Small intestine (tissue), 7 donors: Measurements from ENCODE around the gene KIRREL3. TPM values are rescaled to one million over a fixed set of nuclear protein-coding genes. Genes with fewer than 3 reads are reported as not detected.
"Not testable (repeated sequence)": the region's sequence is repeated elsewhere in the genome, so short reads cannot be mapped to it uniquely, and the experiment has no call there.

Experiments used
- DNase-seq, 2 donors: peaks; one replicate each; pipeline versions ENCODE4 v3.0.0 to v3.0.0-alpha.2; 2013
- FAIRE-seq: peaks from 2 replicates; lab custom pipeline; 2012; peaks lifted over from hg19 to GRCh38; lab: Jason Lieb, UNC
- H3K27ac ChIP-seq, 3 donors: one replicate each; pipeline ENCODE4 v1.5.1; 2013; ENCODE audit warnings: low read length in 2 of 3, mild to moderate bottlenecking in 2 of 3, control low read depth in 1 of 3, inconsistent platforms in 1 of 3, low read depth in 1 of 3, moderate library complexity in 1 of 3
- H3K27me3 ChIP-seq, 3 donors: one replicate each; pipeline ENCODE4 v1.6.1; 2013; ENCODE audit warnings: low read length in 3 of 3, inconsistent platforms in 1 of 3; ENCODE audit not compliant: control insufficient read depth in 3 of 3, insufficient read depth in 3 of 3
- H3K36me3 ChIP-seq, 3 donors: one replicate each; pipeline ENCODE4 v1.6.1; 2013; ENCODE audit warnings: low read length in 3 of 3, inconsistent platforms in 1 of 3, low read depth in 1 of 3, mild to moderate bottlenecking in 1 of 3, moderate library complexity in 1 of 3; ENCODE audit not compliant: control insufficient read depth in 3 of 3, insufficient read depth in 2 of 3
- H3K4me1 ChIP-seq, 3 donors: one replicate each; pipeline ENCODE4 v1.6.1; 2013; ENCODE audit warnings: low read length in 2 of 3, inconsistent platforms in 1 of 3, low read depth in 1 of 3, mild to moderate bottlenecking in 1 of 3, moderate library complexity in 1 of 3; ENCODE audit not compliant: control insufficient read depth in 3 of 3, insufficient read depth in 2 of 3
- H3K4me3 ChIP-seq, 3 donors: one replicate each; pipeline ENCODE4 v1.5.1; 2013; ENCODE audit warnings: low read length in 3 of 3, control low read depth in 1 of 3, inconsistent platforms in 1 of 3, low read depth in 1 of 3, mild to moderate bottlenecking in 1 of 3, moderate library complexity in 1 of 3
- H3K9me3 ChIP-seq, 2 donors: one replicate each; pipeline ENCODE4 v1.6.1; 2013; ENCODE audit warnings: low read depth in 1 of 2, low read length in 1 of 2; ENCODE audit not compliant: control insufficient read depth in 2 of 2, insufficient read depth in 1 of 2
- WGBS, 3 donors: extraction: QIAGEN DNeasy Blood & Tissue Kit; methylation state at CpG; one replicate each; pipeline ENCODE4 v1.1.7; 2013; 5-methylcytosine and 5-hydroxymethylcytosine counted together
- polyA plus RNA-seq, 4 donors: library from polyadenylated mRNA; stranded (reverse) in 3 of 4; unstranded in 1 of 4; fragments of 200-250 nt in 3 of 4; fragments of 120-200 nt in 1 of 4; gene quantifications; one replicate each; pipeline versions ENCODE4 v1.2.1 to v1.2.3, GENCODE V29; 2013
- donor health status: healthy with polysubstance abuse.
- donor health status: control.
- donor health status: control.
- donor health status: Bipolar disorder and iron deficiency.
- donor health status: healthy.

KIRREL3 gene
- polyA plus RNA-seq, 4 donors = 0.18 to 0.61 TPM; not detected in 2

GRCh38 chr11:126375726-126376125 lies 624.8 kb downstream of the KIRREL3 start:
- 78 to 82% (median 82%) methylated on average over 7 of the region's 7 CpGs for WGBS, 3 donors

GRCh38 chr11:126374562-126375300 lies 625.8 kb downstream of the KIRREL3 start:
- H3K4me1 ChIP-seq = not testable (repeated sequence)

More at GRCh38 chr11:126375726-126376125, 624.8 kb downstream of the KIRREL3 start:
- DNase-seq (no peak), FAIRE-seq (no peak)
- H3K36me3 ChIP-seq = no peaks in the 10 kb centered on the region
- H3K27ac ChIP-seq = no peak overlapping the region
- H3K4me3 ChIP-seq = no peak overlapping the region
- no peaks in the 10 kb centered on the region for H3K27me3 ChIP-seq
- no peaks in the 10 kb centered on the region for H3K9me3 ChIP-seq
- no peaks in the 10 kb centered on the region for H3K4me1 ChIP-seq

GRCh38 chr11:126373389-126374066 lies 627.0 kb downstream of the KIRREL3 start:
- not testable (repeated sequence) for H3K4me1 ChIP-seq, H3K27ac ChIP-seq, FAIRE-seq, H3K27me3 ChIP-seq, DNase-seq, H3K36me3 ChIP-seq, H3K4me3 ChIP-seq, H3K9me3 ChIP-seq
- 66 to 69% (median 68%) methylated on average over 10 to 12 of the region's 12 CpGs for WGBS, 3 donors

More at GRCh38 chr11:126374562-126375300, 625.8 kb downstream of the KIRREL3 start:
- H3K4me3 ChIP-seq, DNase-seq, H3K36me3 ChIP-seq, FAIRE-seq, H3K27me3 ChIP-seq, H3K9me3 ChIP-seq, H3K27ac ChIP-seq: not testable (repeated sequence)
- WGBS, 3 donors = 85 to 89% (median 89%) methylated on average over 13 to 20 of the region's 28 CpGs
